Transverse colon (tissue), 4 donors: ENCODE measurements around the gene ADCY1. TPM values are rescaled to one million over a fixed set of nuclear protein-coding genes. Genes with fewer than 3 reads are reported as not detected.

Source experiments
- DNase-seq: peaks from one replicate; pipeline ENCODE4 v3.0.0-alpha.2; 2019
- H3K27ac ChIP-seq, 4 donors: fragments of 200-600 bp; sonication (generic); 2 replicates each; pipeline ENCODE4 v1.5.1; 2016 to 2018; ENCODE audit warnings: inconsistent platforms in 4 of 4
- H3K27me3 ChIP-seq: fragments of 200-600 bp; sonication (generic); 2 replicates; pipeline ENCODE4 v1.5.1; 2017; ENCODE audit warnings: inconsistent platforms
- H3K36me3 ChIP-seq, 4 donors: fragments of 200-600 bp; sonication (generic); 2 replicates each; pipeline ENCODE4 v1.5.1; 2017 to 2019; ENCODE audit warnings: inconsistent platforms in 4 of 4
- H3K4me1 ChIP-seq, 4 donors: fragments of 200-600 bp; sonication (generic); 2 replicates each; pipeline ENCODE4 v1.5.1; 2017 to 2020; ENCODE audit warnings: inconsistent platforms in 4 of 4
- H3K4me3 ChIP-seq, 4 donors: fragments of 200-600 bp; sonication (generic); 1 replicate in 1 of 4; 2 replicates in 3 of 4; pipeline versions ENCODE4 v1.5.1 to v1.6.1; 2017 to 2019; ENCODE audit warnings: inconsistent platforms in 4 of 4
- H3K9me3 ChIP-seq, 2 donors: fragments of 200-600 bp; sonication (generic); 2 replicates each; pipeline ENCODE4 v1.5.1; 2017 to 2019; ENCODE audit warnings: inconsistent platforms in 2 of 2
- CTCF ChIP-seq, 5 experiments: fragments of 200-600 bp in 3 of 5; fragments of 450-650 bp in 2 of 5; sonication (generic) in 3 of 5; IDR thresholded peaks; 1 replicate in 2 of 5; 2 replicates in 3 of 5; pipeline ENCODE4 v1.5.1; 2016 to 2017; ENCODE audit warnings: antibody characterized with exemption in 5 of 5, inconsistent platforms in 3 of 5, mild to moderate bottlenecking in 2 of 5, moderate library complexity in 1 of 5
- EP300 ChIP-seq: sonication (generic); formaldehyde crosslinking; IDR thresholded peaks from one replicate; pipeline ENCODE4 v1.6.1; 2017; ENCODE audit warnings: antibody characterized with exemption, low read depth
- POLR2A ChIP-seq: fragments of 450-650 bp; IDR thresholded peaks from one replicate; pipeline ENCODE4 v1.6.1; 2016; ENCODE audit warnings: antibody characterized with exemption, mild to moderate bottlenecking, moderate library complexity
- POLR2AphosphoS5 ChIP-seq, 3 donors: sonication (generic); formaldehyde crosslinking; IDR thresholded peaks; one replicate each; pipeline ENCODE4 v1.6.1; 2016; ENCODE audit warnings: antibody characterized with exemption in 3 of 3
- WGBS, 2 donors: methylation state at CpG; one replicate each; pipeline ENCODE4 v1.1.5; 2018; ENCODE audit warnings: low coverage in 1 of 2; 5-methylcytosine and 5-hydroxymethylcytosine counted together
- in situ Hi-C, 4 donors: fragments of 200-750 bp; cut with MboI; loops; one replicate each; pipeline versions ENCODE4 v1.15.0 to v1.15.1; 2017; ENCODE audit warnings: low sequenced_read_pairs in 3 of 4, low pct_ligation_motif_present in 1 of 4, low pct_unique_long_range_greater_than_20kb in 1 of 4
- intact Hi-C: fragments of 100-400 bp; cut with DNase I; formaldehyde crosslinking; loops from one replicate; pipeline ENCODE4 v1.15.1; 2023; ENCODE audit warnings: low total_unique reads
- total RNA-seq, 4 donors: library from RNA; depleted of rRNA; stranded (reverse); fragments of >200 nt; gene quantifications; one replicate each; pipeline ENCODE4 v1.1.0, GENCODE V29; 2016

The ADCY1 gene
- total RNA-seq, 4 donors from 2014 or later, result 0.16 to 0.41 TPM; not detected in 2

GRCh38 chr7:45563401-45563800 lies 10.8 kb upstream of the ADCY1 start:
- in situ Hi-C loops (no loop called here), intact Hi-C loops (no loop called here)
- no peak overlapping the region for H3K4me3 ChIP-seq

GRCh38 chr7:45563941-45564461 lies 10.2 kb upstream of the ADCY1 start:
- no peak for TF ChIP-seq CTCF (IDR thresholded peaks at IDR 0.05)
- no peak for TF ChIP-seq EP300
- TF ChIP-seq POLR2AphosphoS5 (IDR thresholded peaks at IDR 0.05), result no peak
- TF ChIP-seq POLR2A, result no peak
- no peak overlapping the region for H3K4me3 ChIP-seq
- H3K27me3 ChIP-seq, result no peaks in the 10 kb centered on the region
- H3K9me3 ChIP-seq, result peaks cover 0 to 5% of the 10 kb centered on the region in 2 donors
- no peak for DNase-seq
- WGBS, 2 donors, result 49 to 57% methylated on average over 7 to 12 of the region's 12 CpGs
- no peaks in the 10 kb centered on the region for H3K36me3 ChIP-seq
- in situ Hi-C loops, result no loop called here
- H3K4me1 ChIP-seq, result peaks cover 0 to 3% (median 0%) of the 10 kb centered on the region in 4 donors
- no peak overlapping the region for H3K27ac ChIP-seq
- intact Hi-C loops, result no loop called here

More at GRCh38 chr7:45563401-45563800, 10.8 kb upstream of the ADCY1 start:
- Histone ChIP-seq H3K36me3 (no peaks in the 10 kb centered on the region), H3K27ac (no peak overlapping the region), H3K9me3 (peaks cover 0 to 5% of the 10 kb centered on the region in 2 donors), H3K27me3 (no peaks in the 10 kb centered on the region), H3K4me1 (peaks cover 0 to 3% (median 0%) of the 10 kb centered on the region in 4 donors)
- 70 to 85% methylated on average over 2 of the region's 2 CpGs for WGBS, 2 donors
- DNase-seq, result no peak
- no peak for TF ChIP-seq POLR2A
- no peak for TF ChIP-seq CTCF (IDR thresholded peaks at IDR 0.05)
- no peak for TF ChIP-seq POLR2AphosphoS5 (IDR thresholded peaks at IDR 0.05)
- TF ChIP-seq EP300, result no peak

GRCh38 chr7:45564485-45564884 lies 9.7 kb upstream of the ADCY1 start:
- no peak overlapping the region for H3K27ac ChIP-seq
- TF ChIP-seq CTCF (IDR thresholded peaks at IDR 0.05) (no peak), POLR2A (no peak), EP300 (no peak), POLR2AphosphoS5 (IDR thresholded peaks at IDR 0.05) (no peak)
- intact Hi-C loops (no loop called here), in situ Hi-C loops (no loop called here)
- peaks cover 0 to 5% of the 10 kb centered on the region in 2 donors for H3K9me3 ChIP-seq
- no peaks in the 10 kb centered on the region for H3K36me3 ChIP-seq
- no peak for DNase-seq
- H3K27me3 ChIP-seq, result no peaks in the 10 kb centered on the region
- WGBS, 2 donors, result 56 to 70% methylated on average over 8 of the region's 8 CpGs
- H3K4me3 ChIP-seq, result no peak overlapping the region
- peaks cover 0 to 3% (median 0%) of the 10 kb centered on the region in 4 donors for H3K4me1 ChIP-seq

- Histone ChIP-seq H3K27ac (no peak overlapping the region), H3K9me3 (peaks cover 0 to 1% of the 10 kb centered on the region in 2 donors), H3K36me3 (no peaks in the 10 kb centered on the region), H3K4me1 (peaks cover 0 to 3% (median 0%) of the 10 kb centered on the region in 4 donors), H3K4me3 (no peak overlapping the region), H3K27me3 (no peaks in the 10 kb centered on the region)
- no peak for DNase-seq
- 59% methylated on average over 9 of the region's 9 CpGs; no CpG with 5 or more reads in 1 of the 2 donors for WGBS, 2 donors
- intact Hi-C loops, result no loop called here
- in situ Hi-C loops, result no loop called here
- TF ChIP-seq EP300 (no peak), POLR2A (no peak), POLR2AphosphoS5 (IDR thresholded peaks at IDR 0.05) (no peak)
Measured at GRCh38 chr7:45564886-45565455, 9.2 kb upstream of the ADCY1 start.
